GM19351 (cell line): ENCODE data around the gene NKAIN1.

Source experiments
- ATAC-seq: cut with Tn5 transposase; IDR thresholded peaks from one replicate; pipeline ENCODE4 v1.9.1; 2021; ENCODE audit warnings: mild to moderate bottlenecking, moderate library complexity; ENCODE audit not compliant: unreplicated experiment

The NKAIN1 gene

DNA sequence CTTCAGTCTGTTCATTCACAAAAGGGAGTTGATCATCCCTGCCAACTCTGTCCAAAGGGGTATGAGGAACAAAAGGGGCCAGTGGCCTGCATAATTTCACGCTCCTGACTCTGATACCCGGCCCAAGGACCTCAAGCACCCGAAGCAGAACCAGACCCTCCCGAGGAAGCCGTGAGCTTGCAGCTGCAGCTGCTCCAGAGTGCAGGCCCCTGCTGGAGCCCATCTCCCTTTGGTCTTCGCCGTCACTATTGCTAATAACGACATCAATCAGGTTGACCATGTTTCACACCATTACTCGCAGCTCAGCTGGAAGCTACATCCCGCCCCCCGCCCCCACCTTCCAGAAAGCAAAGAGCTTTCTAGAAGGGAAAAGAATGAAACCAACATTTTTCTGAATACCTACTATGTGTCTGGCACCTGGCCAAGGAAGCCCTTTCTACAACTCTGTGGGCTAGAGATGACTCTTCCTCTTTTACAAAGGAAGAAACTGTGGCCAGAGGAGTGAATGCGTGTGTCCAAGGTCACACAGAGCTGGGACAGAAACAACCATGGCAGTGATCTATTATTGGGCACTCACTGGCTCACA is 5.5 kb downstream of the NKAIN1 start:
- no peak for ATAC-seq

- ATAC-seq: no peak
Observed at GRCh38 chr1:31232689-31233088, 7.0 kb downstream of the NKAIN1 start.

- ATAC-seq: no peak
Observed at GRCh38 chr1:31231802-31232201, 7.9 kb downstream of the NKAIN1 start.

DNA sequence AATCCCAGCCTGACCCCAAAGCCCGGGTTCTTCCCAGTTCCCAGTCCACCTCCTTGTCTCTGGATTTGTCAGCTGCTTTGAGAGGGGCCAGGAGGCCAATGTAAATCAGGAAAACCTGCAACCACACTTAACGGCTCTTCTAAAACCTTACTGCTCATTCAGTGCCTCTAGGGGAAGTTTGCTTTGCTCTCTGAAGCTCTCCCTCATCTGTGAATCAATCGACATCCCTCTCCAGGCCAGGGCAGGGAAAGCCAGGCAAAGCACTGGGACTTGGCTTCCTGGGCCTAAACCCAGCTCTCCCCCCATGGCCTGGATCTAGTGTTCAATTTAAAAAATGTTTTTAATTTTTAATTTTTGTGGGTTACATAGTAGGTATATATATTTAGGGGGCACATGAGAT is 9.3 kb downstream of the NKAIN1 start:
- no peak for ATAC-seq

DNA sequence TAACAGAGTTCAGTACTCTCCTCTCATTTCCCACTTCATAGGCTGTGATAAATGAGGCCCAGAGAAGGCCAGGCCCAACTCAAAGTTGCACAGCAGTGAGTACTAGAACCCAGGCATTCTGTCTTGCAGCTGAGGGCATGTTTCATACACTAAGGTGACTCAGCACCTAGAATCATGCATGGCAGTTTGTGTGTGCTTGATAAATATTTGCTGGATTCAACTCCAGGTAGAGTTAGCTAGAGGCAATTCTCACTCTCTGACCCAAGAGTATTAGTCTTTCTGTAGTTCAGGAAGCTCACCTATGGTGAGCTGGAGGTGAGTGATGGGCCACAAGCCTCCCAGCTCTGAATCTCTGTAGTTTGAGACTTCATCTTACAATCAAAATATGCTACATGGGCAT is 10.7 kb downstream of the NKAIN1 start:
- ATAC-seq: no peak

- ATAC-seq: no peak
Observed at GRCh38 chr1:31227891-31228568, 11.7 kb downstream of the NKAIN1 start.

DNA sequence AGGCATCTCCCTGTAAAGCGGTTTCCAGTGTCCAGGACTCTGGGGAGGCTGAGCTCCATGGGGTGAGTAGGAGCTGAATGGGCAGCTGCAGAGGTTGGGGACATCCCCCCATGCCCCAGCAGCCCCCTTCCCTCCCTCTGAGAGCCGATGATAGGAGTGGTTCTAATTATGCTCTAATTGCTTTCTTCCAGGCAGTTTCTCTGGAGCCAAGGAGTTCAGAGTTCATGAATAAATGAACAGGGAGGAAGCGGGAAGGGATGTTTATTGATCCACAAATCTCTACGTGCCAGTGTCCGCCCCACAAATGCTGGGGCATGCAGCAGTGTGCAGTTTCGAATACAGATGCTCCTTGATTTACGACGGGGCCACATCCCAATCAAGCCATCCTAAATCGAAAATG is 15.6 kb downstream of the NKAIN1 start:
- no peak for ATAC-seq

- no peak for ATAC-seq
Observed at GRCh38 chr1:31222176-31222575, 17.5 kb downstream of the NKAIN1 start.

GRCh38 chr1:31221072-31221471 is 18.6 kb downstream of the NKAIN1 start:
- ATAC-seq: no peak

DNA sequence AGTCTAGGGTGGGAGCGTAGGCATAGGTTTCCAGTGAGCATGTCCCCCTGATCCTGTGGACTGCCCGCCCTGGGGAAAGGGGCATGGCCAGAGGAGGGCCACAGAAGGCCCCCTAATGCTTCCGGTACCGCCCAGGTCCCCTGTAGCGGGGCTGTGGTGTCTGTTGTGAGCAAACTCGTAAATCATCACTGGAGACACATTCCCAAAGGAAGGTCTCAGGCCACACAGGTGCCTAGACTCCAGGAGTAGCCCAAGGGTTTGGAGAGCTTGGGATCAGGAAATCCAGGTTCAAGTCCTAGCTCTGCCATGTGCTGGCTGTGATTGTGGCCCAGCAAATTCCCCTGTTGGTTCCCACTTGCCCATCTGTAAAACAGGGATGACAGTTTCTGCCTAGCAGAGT is 20.2 kb downstream of the NKAIN1 start:
- ATAC-seq: no peak

DNA sequence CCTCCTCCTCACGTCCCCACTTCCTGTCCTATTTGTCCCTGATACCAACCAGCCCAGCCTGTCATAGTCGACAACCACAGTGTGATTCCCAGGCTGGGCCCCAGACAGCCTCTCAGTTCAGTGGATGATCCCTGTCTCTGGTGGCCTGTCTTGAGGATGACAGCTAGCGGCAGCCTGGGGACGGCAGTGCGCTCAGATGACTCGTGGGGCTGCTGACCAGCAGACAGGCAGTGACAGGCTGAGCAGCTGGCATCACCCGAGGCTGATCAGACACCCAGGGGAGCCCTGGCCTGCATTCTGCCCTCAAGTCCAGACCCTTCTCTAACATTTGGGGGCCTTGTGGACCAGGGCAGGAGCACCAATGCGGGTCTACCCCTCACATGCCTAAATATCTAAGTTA is 21.0 kb downstream of the NKAIN1 start:
- ATAC-seq: no peak

DNA sequence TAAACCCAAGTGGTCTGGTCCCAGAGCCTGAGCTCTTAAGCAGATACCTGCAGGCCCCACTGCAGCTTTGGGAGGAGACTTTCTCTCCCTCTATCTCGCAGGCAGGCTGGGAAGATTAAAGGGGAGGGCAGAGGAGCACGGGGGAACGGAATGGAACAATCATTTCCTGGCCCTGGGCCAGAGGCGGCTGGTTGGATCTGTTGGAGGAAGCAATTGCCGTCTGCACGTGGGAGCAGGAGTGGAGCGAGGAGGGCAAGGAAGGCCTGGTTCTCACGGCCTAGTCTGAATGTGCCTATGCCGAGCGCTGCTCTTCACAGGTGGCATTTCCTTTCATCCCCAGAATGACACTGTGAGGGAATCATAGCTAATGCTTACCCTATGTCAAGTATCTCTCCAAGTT is 23.7 kb downstream of the NKAIN1 start:
- ATAC-seq: no peak

DNA sequence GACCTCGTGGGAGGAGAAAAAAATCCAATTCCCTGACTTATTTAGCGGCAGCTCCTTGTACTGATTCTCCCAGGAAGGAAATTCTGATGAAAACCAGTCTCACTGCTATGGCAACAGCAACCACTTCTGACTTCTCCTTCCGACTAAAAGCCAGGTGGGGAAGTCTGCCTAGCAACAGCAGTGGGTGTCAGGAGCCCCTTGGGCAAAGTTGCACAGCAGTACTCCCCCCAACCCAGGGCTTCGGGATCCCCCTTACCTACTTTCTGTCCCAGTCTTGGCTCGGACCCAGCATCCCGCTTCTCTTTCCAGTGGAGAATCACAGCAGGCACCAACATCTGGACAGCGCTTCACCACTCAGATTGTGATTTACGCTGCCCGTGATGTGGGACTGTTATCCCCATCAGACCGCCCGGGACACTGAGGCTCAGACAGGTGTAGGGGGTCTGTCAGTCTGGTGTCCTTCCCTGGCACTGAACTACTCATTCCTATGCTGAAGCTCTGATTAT is 24.6 kb downstream of the NKAIN1 start:
- no peak for ATAC-seq

DNA sequence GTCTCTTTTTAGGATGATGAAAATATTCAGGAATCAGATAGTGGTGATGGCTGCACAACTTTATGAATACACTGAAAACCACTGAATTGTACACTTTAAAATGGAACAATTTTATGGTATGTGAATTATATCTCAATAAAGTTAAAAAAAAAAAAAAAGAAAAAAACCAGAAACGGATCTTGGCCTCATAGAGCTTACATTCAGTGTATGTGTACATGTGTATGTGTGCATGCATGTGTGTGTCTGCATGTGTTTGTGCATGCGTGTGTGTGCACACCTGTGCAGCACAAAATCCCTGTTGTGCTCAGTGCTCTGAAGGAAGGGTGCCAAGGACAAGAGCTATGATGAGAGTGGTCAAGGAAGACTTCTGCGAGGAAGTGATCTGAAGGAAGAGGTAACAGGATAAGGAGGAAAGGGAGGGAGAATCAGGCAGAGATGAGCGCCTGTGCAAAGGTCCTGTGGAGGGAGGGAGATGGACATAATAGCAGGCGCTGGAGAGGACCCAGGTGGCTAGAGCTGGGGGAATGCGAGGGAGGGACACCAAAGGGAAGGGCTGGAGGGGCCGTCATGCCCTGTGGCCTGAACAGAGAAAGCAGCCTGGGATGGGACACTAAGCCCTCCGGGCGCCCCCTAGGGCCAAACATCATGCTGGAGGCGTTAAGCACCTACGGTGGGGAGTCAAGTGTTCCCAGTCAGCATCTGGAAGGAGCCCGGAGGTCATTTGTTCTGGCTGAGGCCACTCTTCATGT is 25.2 kb downstream of the NKAIN1 start:
- ATAC-seq: no peak

DNA sequence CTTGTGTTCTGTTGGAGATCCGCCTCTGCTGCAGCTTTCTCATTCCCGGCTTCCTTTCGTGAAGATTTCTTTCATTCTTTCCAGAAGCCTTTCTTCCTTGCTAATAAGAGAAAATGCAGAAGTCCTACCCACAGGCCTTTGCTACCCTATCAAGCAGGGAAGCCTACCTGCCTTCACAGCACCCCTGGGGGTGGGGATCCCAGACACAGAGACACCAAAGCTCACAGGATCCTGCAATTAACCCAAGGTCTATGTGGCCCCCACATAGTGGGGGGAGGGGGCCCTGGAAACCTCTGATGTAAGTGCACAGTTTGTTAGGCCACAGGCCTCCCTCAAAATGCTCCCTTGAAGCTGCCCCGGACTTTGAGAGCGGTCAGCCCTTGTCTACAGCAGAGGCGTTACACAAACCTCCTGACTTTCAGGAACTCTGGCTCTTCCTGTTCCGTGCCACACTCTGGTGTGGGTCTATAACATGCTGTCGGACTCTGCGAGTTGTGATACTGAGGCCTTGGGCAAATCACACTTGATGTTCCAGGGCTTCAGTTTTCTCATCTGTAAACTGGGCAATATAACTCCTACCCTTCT is 31.2 kb downstream of the NKAIN1 start:
- ATAC-seq: no peak

GRCh38 chr1:31207569-31207968 is 32.1 kb downstream of the NKAIN1 start:
- no peak for ATAC-seq

DNA sequence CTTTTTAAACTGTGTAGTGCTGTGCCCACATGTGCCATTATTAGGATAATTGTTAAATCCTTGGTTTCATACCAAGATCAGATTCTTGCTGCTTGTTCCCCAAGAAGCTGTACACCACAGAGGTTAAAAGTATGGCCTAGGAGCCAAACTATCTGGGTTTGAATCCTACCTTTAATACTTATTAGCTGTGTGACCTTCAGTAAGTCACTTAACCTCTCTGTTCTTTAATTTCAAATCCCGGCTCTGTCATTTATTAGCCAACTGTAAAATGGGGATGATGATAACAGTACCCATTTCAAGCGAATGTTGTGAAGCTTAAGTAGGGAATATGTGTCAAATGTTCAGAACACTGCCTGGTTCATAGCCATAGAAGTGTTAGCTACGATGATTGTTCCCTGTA is 32.6 kb downstream of the NKAIN1 start:
- ATAC-seq: no peak

DNA sequence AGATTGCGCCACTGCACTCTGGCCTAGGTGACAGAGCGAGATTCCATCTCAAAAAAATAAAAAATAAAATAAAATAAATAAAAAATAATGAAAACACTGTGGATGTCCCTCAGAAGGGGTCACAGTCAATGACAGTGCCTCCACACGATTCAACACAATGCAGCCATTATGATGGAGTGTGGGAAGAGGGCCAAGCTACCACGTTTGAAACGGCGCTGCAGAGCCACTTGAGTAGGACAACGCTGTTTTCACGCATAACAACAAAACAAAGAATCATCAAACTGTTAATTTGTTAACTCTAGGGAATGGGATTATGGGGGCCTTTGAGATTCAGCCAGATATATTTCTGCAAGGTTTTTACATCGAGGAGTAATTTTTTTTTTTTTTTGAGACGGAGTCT is 36.5 kb downstream of the NKAIN1 start:
- ATAC-seq: no peak

DNA sequence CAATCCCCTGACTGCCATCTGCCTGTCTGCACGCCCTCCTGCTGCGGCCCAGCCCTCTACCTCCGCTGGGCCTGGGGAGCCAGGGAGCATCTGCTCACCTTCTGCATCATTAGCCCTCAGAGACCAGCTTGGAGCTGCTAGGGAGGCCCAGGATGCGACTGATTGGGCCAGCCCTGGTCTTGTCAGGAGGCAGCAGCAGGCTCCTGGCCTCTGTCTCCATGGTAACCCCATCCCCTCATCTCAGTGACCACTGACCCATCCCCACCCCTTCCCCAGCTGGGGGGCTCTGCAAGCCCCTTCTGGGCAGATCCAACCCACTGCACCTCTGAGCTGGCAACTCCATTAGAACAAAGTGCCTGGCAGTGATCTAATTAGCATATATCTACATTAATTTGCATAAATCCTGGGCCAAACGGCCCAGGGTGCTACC is 37.7 kb downstream of the NKAIN1 start:
- no peak for ATAC-seq

- no peak for ATAC-seq
Observed at GRCh38 chr1:31199949-31200348, 39.7 kb downstream of the NKAIN1 start.

DNA sequence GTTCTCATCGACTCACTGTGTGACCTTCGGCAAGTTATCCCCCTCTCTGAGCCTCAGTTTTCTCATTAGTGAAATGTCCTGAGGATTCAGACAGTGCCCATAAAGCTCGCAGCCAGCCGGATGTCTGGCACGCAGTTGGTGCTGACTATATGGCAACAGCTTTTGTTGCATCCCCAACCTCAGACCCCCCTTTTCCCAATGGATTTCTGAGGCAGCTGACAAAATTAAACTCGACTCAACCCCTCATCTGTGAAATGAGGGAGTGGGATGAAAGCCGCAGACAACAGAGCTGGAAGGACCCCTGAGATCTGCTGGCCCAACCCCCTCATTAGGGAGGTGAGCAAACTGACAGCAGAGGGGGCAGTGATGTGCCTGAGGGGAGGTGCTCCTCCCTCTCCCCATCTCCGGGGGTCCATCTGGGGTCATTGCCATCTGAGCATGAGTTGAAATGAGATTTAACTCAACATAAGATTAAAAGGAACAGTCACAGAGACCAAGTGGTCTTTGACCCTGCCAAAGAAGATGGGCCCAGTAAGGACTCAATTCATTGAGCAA is 40.4 kb downstream of the NKAIN1 start:
- ATAC-seq: no peak
